Adrenal gland (tissue), 12 donors: ENCODE data around the gene NEURL4. TPM values are rescaled to one million over a fixed set of nuclear protein-coding genes. Genes with fewer than 3 reads are reported as not detected.

ENCODE experiments used
- DNase-seq, 7 donors: peaks; one replicate each; pipeline ENCODE4 v3.0.0-alpha.2; 2019 to 2020
- H3K27ac ChIP-seq, 5 donors: fragments of 200-600 bp; sonication (generic) in 4 of 5; 1 replicate in 3 of 5; 2 replicates in 2 of 5; pipeline versions ENCODE4 v1.5.1 to v1.8.0; 2016 to 2020; ENCODE audit warnings: mild to moderate bottlenecking in 1 of 5
- H3K27me3 ChIP-seq: fragments of 200-600 bp; 2 replicates; pipeline ENCODE4 v1.8.0; 2021
- H3K36me3 ChIP-seq, 2 donors: fragments of 200-600 bp; replicated peaks in 1 of 2; 1 replicate in 1 of 2; 2 replicates in 1 of 2; pipeline versions ENCODE4 v1.5.1 to v1.8.0; 2018 to 2022
- H3K4me1 ChIP-seq, 2 donors: fragments of 200-600 bp; replicated peaks in 1 of 2; 1 replicate in 1 of 2; 2 replicates in 1 of 2; pipeline versions ENCODE4 v1.5.1 to v1.8.0; 2018 to 2021
- H3K4me3 ChIP-seq, 4 donors: fragments of 200-600 bp; sonication (generic) in 3 of 4; one replicate each; pipeline ENCODE4 v1.5.1; 2016 to 2018
- H3K9me3 ChIP-seq, 3 donors: fragments of 200-600 bp; sonication (generic) in 1 of 3; replicated peaks in 1 of 3; 1 replicate in 2 of 3; 2 replicates in 1 of 3; pipeline versions ENCODE4 v1.5.1 to v1.8.0; 2016 to 2021
- POLR2A ChIP-seq, 2 donors: fragments of 450-650 bp; IDR thresholded peaks; one replicate each; pipeline ENCODE4 v1.6.1; 2017; ENCODE audit warnings: antibody characterized with exemption in 2 of 2, mild to moderate bottlenecking in 2 of 2, moderate library complexity in 1 of 2
- whole genome bisulfite sequencing, 4 donors: extraction: QIAGEN DNeasy Blood & Tissue Kit in 2 of 4; methylation state at CpG; one replicate each; pipeline versions ENCODE4 v1.1.5 to v1.1.7; 2013 to 2017; 5-methylcytosine and 5-hydroxymethylcytosine counted together
- intact Hi-C, 2 donors: fragments of 100-400 bp; cut with DNase I; formaldehyde crosslinking; loops; one replicate each; pipeline versions ENCODE4 v1.14.1 to v1.15.0; 2022 to 2023
- polyA plus RNA-seq, 3 donors: library from polyadenylated mRNA; stranded (reverse); fragments of 200-250 nt in 2 of 3; fragments of 350-450 nt in 1 of 3; fragmentation: Illumina TruSeq in 1 of 3; extraction: RNeasy Lipid Tissue Mini Kit (QIAGEN cat#74804) in 1 of 3; gene quantifications; one replicate each; pipeline ENCODE4 v1.2.3, GENCODE V29; 2013 to 2014
- total RNA-seq, 9 donors: library from RNA; depleted of rRNA in 4 of 9; stranded (reverse); fragments of >200 nt in 4 of 9; fragments of 120-200 nt in 1 of 9; fragmentation: NEBNext Ultra II Directional in 1 of 9; extraction: Animal tissue kit (Norgen Biotek cat#: 25700) in 1 of 9; gene quantifications; one replicate each; pipeline versions ENCODE4 v1.1.0 to v1.2.4, GENCODE V29; 2013 to 2023
- TF ChIP-seq, protein P1 (sequence below), 6 experiments: fragments of 450-650 bp in 4 of 6; fragments of 200-600 bp in 2 of 6; sonication (generic) in 1 of 6; IDR thresholded peaks; 1 replicate in 5 of 6; 2 replicates in 1 of 6; pipeline versions ENCODE4 v1.5.1 to v1.8.0; 2016 to 2021; ENCODE audit warnings: antibody characterized with exemption in 6 of 6, mild to moderate bottlenecking in 2 of 6, moderate library complexity in 1 of 6
- donor health status: healthy with polysubstance abuse.
- donor health status: Bipolar disorder and iron deficiency.
- donor health status: DM: yes; HTN: yes; CAD: no.
- donor health status: DM: no; HTN: no; CAD: no.
- donor health status: DM: no; HTN: no; CAD: no.
- donor health status: DM: yes; HTN: yes; CAD: no.

NEURL4 gene
- total and polyA plus RNA-seq, 12 donors: 8.7 to 111 (median 25.9) TPM

DNA sequence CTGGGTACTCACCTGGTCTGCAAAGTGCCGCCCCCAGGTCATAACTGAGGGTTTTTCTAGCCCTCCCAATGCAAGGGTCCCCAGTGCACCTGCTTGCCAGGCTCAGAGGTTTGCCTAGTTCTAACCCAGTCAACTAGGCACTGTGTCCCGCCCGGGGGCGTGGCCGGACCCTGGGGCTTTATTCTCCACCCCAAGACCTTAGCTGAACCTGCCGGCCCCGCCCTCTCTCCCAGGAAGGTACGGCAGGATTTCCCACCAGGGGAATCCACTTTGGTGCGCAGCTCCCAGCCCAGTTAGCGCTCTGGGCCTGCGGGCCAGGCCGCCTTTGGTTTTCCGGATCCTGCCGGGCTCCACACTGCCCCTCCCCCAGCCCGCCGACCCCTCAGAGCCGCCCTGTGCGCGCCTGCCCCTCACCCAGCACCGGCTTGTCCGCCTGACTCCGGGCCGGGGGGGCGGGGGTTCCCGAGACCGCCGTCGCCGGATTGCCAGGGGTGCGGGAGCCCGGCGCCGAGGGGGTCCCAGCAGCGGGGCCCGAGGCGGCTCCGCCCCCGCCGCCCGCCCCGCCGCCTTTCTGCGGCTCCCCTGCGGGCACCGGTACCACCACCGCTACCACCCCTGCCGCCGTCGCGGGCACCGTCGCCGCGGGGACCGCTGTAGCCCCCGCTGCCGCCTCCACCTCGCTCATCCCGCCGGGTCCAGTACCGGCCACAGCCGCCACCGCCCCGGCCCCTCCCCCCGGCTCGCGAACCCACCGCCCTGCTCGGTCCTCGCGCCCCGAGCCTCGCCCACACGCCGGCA is 35.1 kb downstream of the NEURL4 start:
- Histone ChIP-seq H3K27me3 (peaks cover 17% of the 10 kb centered on the region), H3K36me3 (no peaks in the 10 kb centered on the region), H3K4me1 (peaks cover 12 to 28% of the 10 kb centered on the region in 2 donors), H3K27ac (no peak overlapping the region), H3K4me3 (peak overlapping the region in 1 of 4 donors; percentile 28), H3K9me3 (no peaks in the 10 kb centered on the region)
- WGBS, 4 donors: 7 to 88% (median 20%) methylated on average over 1 to 74 of the region's 75 CpGs
- TF ChIP-seq, protein P1, sequence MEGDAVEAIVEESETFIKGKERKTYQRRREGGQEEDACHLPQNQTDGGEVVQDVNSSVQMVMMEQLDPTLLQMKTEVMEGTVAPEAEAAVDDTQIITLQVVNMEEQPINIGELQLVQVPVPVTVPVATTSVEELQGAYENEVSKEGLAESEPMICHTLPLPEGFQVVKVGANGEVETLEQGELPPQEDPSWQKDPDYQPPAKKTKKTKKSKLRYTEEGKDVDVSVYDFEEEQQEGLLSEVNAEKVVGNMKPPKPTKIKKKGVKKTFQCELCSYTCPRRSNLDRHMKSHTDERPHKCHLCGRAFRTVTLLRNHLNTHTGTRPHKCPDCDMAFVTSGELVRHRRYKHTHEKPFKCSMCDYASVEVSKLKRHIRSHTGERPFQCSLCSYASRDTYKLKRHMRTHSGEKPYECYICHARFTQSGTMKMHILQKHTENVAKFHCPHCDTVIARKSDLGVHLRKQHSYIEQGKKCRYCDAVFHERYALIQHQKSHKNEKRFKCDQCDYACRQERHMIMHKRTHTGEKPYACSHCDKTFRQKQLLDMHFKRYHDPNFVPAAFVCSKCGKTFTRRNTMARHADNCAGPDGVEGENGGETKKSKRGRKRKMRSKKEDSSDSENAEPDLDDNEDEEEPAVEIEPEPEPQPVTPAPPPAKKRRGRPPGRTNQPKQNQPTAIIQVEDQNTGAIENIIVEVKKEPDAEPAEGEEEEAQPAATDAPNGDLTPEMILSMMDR (IDR thresholded peaks at IDR 0.05): no peak
- no peak for TF ChIP-seq POLR2A (IDR thresholded peaks at IDR 0.05)
- DNase-seq: peak in 1 of 7 donors; percentile 20
- intact Hi-C loops: loop anchor here in 1 of 2 donors (10.0 kb wide), 1 partner anchor 239 kb away; no protein-coding TSS in a partner anchor

DNA sequence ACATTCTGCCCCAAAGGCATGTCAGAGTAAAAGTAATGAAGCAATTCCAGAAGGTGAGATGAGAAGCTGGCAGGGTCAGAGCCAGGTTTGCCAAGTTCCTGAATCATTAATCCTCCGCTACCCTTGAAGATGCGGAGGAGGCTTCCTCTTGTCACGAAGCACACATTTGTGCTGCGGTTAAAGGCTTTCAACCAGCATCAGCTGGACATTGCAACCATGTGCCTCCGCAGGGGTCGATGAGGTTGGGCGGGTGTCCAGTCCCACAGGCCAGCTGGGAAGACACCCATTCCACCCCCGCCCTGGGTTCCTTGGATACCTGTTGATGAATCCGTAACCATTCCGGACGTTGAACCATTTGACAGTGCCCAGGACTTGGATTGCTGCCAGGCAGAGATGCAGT is 36.0 kb downstream of the NEURL4 start:
- DNase-seq: peak in 1 of 7 donors; percentile 33
- TF ChIP-seq, protein P1 (IDR thresholded peaks at IDR 0.05): no peak
- TF ChIP-seq POLR2A (IDR thresholded peaks at IDR 0.05): no peak
- WGBS, 4 donors: 69 to 81% (median 77%) methylated on average over 7 to 11 of the region's 11 CpGs
- Histone ChIP-seq H3K4me1 (peaks cover 12 to 28% of the 10 kb centered on the region in 2 donors), H3K4me3 (no peak overlapping the region), H3K36me3 (no peaks in the 10 kb centered on the region), H3K27me3 (peaks cover 17% of the 10 kb centered on the region), H3K9me3 (no peaks in the 10 kb centered on the region), H3K27ac (no peak overlapping the region)
- intact Hi-C loops: loop anchor here in 1 of 2 donors (10.0 kb wide), 1 partner anchor 238 kb away; no protein-coding TSS in a partner anchor

DNA sequence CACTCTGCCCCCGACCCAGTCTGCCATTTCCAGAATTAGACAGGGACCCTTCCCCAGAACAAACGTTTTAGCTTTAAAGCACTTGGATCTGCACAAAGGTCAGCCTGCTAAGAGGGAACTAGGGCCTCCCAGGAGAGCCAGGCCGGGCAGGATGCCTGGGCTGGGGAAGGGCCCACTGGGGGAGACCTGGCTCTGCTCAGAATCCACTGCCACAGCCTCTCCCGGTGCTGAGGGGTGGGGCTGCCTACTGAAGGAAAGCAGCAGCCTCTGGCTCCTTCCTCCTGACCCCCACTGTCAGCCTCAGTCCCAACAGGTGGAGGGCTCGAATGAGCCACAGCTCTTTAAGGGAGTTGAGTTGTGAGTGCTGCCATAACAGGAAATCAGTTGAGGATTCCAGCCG is 36.4 kb downstream of the NEURL4 start:
- intact Hi-C loops: loop anchor here in 1 of 2 donors (10.0 kb wide), 1 partner anchor 238 kb away; no protein-coding TSS in a partner anchor
- peaks cover 12 to 28% of the 10 kb centered on the region in 2 donors for H3K4me1 ChIP-seq
- no peak overlapping the region for H3K27ac ChIP-seq
- H3K27me3 ChIP-seq: peaks cover 17% of the 10 kb centered on the region
- H3K36me3 ChIP-seq: no peaks in the 10 kb centered on the region
- no peak overlapping the region for H3K4me3 ChIP-seq
- H3K9me3 ChIP-seq: no peaks in the 10 kb centered on the region
- no peak for DNase-seq
- 45 to 53% (median 45%) methylated on average over 6 of the region's 6 CpGs for WGBS, 4 donors
- TF ChIP-seq POLR2A (IDR thresholded peaks at IDR 0.05): no peak
- TF ChIP-seq, protein P1 (IDR thresholded peaks at IDR 0.05): no peak

DNA sequence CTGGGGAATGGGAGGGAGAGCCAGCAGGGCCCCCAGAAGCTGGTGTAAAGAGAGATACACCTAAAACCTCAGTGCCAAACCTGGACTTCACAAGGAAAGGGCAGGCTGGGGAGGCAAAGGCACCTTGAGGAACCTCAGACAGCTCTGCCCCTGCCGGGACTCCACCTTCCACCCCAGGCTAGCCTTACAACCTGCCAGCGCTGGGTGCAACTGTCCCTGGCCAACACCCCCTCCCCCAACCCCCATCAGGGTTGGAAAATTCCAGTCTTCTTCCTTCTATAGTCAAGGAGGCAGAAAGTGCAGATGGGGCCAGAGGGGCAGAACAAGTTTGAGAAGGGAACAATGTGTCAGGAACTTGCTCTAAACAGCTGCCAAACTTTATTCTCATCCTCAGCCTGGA is 36.9 kb downstream of the NEURL4 start:
- H3K27me3 ChIP-seq: peaks cover 17% of the 10 kb centered on the region
- TF ChIP-seq, protein P1 (IDR thresholded peaks at IDR 0.05): no peak
- no peak for TF ChIP-seq POLR2A (IDR thresholded peaks at IDR 0.05)
- no peak overlapping the region for H3K4me3 ChIP-seq
- intact Hi-C loops: loop anchor here in 1 of 2 donors (10.0 kb wide), 1 partner anchor 237 kb away; no protein-coding TSS in a partner anchor
- no peaks in the 10 kb centered on the region for H3K36me3 ChIP-seq
- no peak for DNase-seq
- H3K27ac ChIP-seq: no peak overlapping the region
- peaks cover 12 to 28% of the 10 kb centered on the region in 2 donors for H3K4me1 ChIP-seq
- H3K9me3 ChIP-seq: no peaks in the 10 kb centered on the region
- 72 to 83% (median 80%) methylated on average over 2 of the region's 2 CpGs; no CpG with 5 or more reads in 1 of the 4 donors for WGBS, 4 donors
